NCI-H128 (cell line): Measurements from ENCODE around the gene CSNK1G2.

Source experiments
- DNase-seq: peaks from one replicate; lab custom pipeline; 2025; ENCODE audit not compliant: unreplicated experiment; lab: John Stamatoyannopoulos, UW

CSNK1G2 gene

DNA sequence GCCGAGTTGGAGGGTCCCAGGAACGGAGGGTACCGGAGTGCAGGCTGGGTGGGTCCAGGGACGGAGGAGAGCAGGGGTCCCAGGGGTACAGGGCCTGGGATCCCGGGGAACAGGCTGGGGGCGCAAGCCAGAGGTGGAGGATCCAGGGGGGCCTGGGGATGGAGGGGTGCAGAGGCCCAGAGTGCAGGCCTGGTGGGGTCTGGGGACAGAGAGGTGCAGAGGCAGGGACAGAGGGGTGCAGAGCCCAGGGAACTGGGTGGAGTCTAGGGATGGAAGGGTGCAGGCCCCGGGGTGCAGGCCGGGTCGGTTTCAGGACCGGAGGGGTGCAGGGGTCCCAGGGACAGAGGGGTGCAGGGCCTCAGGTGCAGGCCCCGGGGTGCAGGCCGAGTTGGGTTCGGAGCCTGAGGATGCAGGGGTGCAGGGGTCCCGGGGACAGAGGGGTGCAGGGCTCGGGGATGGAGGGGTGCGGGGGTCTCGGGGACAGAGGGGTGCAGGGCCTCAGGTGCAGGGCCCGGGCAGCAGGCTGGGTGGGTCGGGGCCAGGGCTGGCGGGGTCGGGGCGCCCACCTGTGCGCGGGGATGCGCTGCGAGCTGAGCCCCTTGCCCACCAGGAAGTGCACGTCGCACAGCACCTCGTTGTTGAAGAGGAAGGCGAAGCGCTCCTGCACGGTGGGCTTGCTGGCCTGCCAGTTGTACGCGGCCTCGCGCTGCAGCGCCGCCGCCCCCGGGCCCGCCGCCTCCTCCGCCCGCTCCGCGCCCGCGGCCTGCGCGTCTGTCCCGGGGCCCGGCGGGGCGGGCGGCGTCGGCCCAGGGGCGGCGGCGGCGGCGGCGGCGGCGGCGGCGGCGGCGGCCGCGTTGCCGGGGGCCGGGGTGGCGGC is 74.0 kb downstream of the CSNK1G2 start:
- no peak for DNase-seq

DNA sequence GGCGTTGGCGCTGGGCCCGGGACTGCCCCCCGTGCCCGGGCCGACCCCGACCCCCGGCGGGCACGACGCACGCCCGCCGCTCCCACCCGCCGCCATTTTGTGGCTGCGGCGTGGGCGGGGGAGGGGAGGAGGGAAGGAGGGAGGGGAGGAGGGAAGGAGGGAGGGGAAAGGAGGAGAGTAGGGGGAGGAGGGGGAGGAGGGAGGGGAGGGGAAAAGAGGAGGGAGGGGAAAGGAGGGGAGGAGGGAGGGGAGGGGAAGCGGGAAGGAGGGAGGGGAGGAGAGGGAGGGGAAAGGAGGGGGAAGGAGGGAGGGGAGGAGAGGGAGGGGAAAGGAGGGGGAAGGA is 74.6 kb downstream of the CSNK1G2 start, which contains the start of gene BTBD2:
BTBD2 (minus strand) TSS at position 107 of the 343 bp plus-strand sequence; CDS start at position 96, 11 bp downstream.
- DNase-seq = no peak

DNA sequence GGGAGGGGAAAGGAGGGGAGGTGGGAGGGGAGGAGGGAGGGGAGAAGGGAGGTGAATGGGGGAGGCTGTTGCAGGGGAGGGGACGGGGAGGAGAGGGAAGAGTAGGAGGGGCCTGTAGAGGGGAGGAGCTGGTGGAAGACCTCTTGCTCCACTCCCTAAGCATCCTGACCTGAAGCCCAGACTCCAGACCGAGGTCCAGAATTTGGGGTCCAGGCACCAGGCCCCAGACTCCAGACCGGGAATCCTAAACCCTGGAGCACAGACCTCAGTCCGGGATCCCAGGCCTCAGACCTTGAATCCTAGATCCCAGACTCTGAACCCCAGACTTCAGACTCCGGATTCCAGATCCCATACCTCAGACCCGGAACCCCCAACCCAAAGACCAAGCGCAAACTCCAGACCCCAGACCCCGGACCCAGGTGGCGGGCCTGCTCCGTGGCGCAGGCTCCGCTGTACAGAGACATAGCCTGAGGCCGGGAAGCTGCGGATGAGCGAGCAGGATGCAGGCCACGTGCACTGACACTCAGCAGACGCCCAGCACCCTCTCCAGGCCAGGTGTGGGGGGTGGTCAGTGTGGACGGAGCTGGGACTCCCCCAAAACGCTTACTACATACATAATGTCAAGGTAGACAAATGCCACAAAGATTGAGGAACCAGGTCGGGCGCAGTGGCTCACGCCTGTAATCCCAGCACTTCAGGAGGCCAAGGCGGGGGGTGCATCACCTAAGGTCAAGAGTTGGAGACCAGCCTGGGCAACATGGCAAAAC is 75.3 kb downstream of the CSNK1G2 start:
- peak; percentile 21 for DNase-seq

DNA sequence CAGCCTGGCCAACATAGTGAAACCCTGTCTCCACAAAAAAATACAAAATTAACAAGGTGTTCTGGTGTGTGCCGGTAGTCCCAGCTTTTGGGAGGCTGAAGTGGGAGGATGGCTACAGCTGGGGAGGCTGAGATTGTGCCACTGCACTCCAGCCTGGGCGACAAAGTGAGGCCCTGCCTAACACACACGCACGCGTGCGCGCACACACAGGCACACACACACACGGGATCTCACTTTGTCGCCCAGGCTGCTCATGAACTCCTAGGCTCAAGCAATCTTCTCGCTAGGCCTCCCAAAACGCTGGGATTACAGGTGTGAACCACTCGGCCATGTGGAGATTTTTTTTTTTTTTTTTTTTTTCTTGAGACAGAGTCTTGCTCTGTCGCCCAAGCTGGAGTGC is 77.8 kb downstream of the CSNK1G2 start:
- DNase-seq = no peak

DNA sequence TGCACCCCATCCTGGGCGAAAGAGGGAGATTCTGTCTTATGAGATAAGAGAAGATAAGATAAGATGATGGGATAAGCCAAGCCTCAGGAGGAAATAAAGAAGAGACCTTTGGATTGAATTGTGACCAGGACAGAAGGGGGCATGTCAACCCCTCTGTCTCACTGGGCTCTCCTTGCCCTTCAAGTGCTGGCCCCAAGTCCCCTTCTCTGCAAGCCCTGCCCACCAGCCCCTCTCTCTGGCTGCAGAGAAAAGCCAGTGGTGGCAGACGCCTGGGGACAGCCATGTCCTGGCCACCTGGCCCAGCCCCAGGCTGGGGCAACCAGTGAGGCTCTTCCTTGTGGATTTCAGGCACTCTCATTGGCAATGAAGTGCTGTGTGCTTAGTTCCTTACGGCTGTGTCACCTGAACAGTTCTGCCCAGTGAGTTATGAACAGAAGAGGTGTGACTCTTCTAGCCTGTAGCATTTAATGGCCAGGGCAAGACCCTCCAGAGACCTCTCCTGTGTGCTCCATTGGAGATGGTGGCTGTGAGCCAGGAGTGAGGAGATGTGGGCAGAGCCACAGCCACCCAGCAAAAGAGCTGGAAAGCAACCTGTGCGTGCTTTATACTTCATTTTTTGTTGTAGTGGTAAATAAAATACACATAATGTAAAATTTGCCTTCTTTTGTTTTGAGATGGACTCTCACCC is 80.6 kb downstream of the CSNK1G2 start:
- DNase-seq = no peak

- DNase-seq = no peak
These were observed 81.3 kb downstream of the CSNK1G2 start for GRCh38 chr19:2022289-2022688.

- no peak for DNase-seq
These were observed 85.8 kb downstream of the CSNK1G2 start for GRCh38 chr19:2026770-2027169.

DNA sequence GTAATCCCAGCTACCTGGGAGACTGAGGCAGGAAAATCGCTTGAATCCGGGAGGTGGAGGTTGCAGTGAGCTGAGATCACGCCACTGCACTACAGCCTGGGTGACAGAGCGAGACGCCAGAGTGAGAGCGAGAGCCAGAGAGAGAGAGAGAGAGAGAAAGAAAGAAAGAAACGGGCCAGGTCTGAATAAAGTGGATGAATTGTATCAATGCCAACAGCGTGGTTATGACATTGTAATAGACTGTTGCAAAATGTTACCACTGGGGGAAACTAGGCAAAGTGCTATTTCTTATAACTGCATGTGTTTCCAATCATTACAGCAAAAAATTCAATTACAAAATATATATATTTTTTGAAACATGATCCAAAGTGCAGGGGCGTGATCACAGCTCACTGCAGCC is 86.4 kb downstream of the CSNK1G2 start:
- DNase-seq = no peak
